HG02943 (cell line): ENCODE data around the gene NDUFA11.
A peak's percentile ranks its signal among the peaks of the same experiment; 100 is the strongest.

ENCODE experiments used
- ATAC-seq: cut with Tn5 transposase; IDR thresholded peaks from one replicate; pipeline ENCODE4 v1.9.1; 2021; ENCODE audit warnings: mild to moderate bottlenecking, low read depth, moderate library complexity; ENCODE audit not compliant: unreplicated experiment

The NDUFA11 gene

DNA sequence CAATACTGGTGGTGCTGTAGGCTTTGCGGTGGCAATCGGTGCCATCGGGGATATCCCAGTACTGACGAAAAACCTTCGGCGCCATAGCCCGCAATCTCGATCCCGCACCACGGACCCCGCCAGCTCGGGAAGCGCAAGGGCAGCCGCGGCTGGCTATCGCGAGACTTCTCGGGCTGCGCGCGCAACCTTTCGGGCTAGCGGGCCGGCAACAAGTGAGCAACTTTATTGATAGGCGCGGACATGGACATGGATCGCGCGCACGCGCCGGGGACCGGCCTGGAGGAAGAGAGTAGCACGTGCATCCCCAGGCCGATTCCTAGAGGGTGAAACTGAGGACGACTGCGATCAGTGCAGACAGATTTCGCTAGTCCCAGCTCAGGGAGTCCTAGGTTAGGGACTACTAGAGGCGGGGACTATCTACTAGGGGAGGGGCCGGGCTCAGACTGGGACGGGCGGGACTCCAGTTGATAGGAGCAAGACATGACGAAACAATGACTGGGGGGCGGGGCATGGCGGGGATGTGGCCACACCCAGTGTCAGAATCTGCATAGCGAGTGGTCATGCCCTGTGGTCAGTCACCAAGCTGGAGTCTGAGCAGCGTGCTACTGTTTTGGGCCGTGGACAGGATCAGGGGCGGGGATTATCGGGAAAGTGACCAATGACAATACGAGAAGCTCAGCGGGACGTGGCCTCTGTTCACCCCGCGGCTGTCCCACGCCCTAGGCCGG lies at the start of gene NDUFA11:
Gene NDUFA11 (minus strand): TSS at position 167 of the 728 bp plus-strand sequence. CDS start 82 bp downstream, at position 85.
- ATAC-seq, result peak; percentile 31

DNA sequence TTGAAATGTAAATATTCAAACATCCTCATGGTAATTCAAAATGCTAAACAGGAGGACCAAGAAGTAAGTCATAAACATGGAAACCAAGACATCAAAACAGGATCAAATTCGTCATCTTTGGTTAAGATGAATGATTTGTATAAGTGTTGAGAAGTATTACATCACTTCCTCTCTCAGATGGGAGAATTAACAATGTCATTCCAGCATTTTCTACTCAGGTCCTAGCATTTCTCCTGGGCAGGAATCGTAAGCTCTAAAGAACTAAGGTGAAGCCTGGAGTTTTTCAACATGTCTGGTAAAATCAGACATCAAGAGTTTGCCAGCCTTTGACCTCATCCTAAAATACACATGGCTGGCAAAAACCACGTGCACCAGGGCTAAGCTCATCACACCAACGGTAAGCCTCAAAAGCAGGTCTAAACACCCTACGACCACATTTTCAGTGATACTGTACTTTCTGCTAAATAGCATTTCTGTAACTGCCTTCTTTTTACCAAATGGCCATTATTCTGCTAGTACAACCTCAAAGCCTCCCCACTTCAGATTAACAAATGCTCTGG lies 49.5 kb upstream of the NDUFA11 start:
- ATAC-seq, result no peak

DNA sequence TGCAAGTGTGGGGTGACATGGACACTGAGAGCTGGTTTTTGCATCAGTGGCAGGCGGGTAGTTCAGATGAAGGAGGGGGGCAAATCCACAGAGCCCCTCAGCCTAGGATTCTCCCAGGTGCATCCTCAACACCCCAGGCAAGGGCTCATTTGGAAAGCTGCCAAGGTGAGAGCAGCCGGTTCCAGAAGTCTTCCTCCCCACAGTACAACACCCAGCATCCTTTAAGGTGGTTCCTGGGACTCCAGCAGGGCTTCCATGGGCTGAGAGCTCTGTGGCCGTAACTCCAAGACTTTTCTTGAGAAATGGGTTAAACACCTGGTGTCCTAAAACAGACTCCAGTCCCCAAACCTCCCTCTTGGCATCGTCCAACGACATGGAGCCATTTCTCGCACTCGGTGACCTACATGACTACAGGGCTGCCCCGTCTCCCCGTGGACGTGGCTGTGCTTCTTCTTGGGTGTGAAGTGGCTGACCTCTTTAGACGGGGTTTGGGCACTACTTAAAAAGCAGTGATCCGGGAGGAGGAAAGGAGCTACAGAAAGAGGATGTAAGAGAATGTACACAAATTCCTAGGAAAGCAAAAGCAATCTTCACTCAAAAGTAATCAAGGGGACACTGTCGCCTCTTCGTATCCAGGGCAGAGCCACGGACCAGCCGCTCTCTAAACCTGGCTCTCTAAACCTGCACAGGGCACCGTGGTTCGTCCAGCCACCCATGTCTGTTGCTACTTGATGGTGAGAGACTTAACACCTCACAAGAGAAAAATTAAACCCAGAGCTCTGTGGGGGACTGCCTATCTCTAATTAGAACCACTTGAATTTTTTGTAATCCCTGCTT lies 48.8 kb upstream of the NDUFA11 start:
- ATAC-seq, result no peak

DNA sequence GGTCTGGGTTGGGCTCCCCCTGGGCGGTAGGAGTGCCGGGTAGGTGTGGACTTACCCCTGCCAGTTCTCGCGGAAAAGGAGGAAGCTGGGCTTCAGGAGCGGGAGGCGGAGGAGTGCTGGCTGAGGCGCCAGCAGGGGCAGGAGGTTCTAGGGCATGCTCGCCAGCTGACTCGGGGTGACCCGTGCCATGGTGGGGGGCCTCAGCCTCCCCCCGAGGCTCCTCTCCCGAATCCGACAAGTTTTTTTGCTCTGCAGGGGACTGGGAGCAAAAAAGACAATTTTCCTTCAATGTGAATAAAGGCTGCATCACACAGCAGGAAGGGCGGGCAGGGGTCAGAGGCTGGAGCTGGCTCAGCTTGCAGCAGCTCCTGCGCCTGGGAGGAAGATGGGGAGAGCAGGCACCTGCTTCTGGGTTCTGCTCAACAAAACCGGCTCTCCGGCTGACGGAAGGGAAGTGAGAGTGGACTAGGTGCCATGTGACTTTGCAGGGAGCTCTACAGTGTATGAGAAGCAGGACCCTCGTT lies 47.8 kb upstream of the NDUFA11 start:
- no peak for ATAC-seq

DNA sequence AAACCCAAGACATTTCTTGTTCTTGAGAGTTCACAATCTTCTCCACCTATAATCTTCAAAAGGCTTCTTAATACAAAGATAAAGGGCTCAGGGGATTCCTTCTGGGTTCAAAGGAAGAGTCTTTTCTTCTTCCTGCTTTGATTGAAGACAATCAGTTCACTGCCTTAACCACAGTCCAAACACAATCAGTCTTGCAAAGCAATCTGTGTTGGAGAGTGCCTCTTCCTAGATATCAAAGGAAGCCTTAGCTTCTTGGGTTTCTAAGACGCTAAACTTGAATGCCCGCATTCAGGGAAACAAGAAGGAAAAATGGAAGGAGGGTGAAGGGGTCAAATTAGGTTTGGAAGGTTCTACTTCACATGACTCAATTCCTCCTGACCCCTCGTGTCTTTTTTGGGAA lies 47.2 kb upstream of the NDUFA11 start:
- no peak for ATAC-seq

DNA sequence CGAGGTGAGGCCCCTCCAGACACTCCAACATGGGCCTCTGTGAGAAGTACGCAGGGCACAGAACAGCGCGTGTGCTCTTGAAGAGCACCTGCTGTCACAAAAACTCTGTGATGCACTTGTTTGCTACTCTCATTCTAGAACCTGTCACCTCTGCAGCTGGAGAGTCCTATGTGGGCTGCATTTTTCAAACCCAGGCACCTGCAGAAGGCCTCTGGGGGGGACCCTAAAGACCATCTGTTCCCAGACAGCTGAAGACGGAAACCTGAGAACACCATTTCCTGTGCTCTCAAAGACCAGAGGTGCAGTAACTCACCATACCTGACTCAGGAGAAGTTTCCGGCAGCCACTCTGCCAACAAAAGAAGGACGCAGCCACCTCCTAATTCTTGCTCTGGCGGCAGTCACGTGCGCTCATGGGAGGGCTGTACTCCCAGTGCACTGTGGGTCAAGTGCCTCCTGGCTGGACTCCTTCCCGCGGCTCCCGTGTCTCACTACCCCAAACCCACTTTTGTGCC lies 46.3 kb upstream of the NDUFA11 start:
- no peak for ATAC-seq

DNA sequence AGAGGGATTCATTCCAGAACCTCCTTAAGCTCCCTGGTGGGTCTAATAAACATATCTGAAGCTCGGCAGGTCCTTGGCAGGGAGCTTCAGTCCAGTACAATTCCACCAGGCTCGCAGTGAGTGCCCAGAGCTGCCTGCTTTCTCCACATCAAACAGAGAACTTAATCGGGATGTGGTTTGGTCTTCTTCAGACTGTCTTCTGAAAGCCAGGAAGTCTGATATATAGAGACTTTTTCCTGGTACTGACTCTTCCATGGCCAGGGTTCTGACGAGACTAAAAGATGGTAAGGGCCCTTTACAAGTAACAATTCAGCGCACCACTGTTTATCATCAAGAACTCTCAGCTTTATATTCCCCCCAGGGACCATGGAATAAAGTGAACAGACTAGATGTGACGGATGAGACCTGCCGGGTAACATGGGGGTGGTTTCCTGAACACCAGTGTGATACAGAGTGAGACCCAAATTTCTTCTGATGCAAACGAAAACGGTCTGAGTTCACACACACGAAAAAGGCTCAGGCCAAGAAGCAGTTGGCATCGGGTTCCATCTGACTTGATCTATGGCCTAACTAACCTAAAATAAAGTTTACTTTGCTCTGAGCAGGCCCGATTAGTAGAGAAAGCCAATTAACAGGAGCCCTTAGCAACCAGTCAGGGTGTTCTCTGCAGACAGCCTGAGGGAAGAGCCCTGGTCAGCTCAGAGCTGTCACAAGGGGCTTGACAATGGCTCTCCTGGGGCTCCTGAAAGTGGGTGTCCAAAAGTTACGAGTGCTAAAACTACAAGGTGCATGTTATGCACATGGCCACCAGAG lies 45.4 kb upstream of the NDUFA11 start:
- no peak for ATAC-seq

DNA sequence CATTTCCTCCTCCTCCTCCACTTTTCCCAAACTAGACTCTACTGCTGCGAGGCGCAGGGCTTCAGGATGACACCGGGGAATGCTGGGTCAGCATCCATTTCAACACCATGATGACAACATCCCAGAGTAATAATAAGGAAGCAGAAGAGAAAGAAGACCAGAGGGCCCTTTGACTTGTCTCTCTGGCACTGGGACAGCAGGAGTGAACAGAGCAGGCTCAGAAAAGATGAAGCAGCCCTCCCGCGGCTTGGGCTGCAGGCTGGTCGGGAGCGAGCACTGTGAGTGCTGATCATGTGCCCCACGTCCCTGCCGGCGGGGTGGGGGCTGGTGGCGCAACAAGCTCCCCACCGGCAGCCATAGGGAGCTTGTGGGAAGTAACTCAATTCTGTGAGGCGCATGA lies 43.8 kb upstream of the NDUFA11 start:
- ATAC-seq, result no peak

DNA sequence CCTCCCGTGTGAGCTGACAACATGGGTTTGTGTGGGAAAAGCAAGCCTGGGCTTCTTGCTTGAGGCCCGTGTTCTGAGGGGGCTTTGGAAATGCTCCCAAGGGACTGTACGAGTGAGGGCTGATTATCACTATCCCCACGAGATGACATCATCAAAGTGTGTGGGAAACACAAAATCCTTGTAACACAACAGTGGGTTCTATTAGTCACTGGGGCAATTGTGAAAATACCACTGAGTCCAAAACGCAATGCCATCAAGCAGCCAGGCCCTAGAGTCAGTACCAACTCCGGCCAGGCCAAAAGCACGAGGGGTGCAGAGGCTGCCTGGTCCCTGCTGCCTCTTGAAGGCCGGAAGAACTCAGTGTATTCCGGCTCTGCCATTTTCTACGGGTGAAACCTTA lies 40.0 kb upstream of the NDUFA11 start:
- no peak for ATAC-seq

DNA sequence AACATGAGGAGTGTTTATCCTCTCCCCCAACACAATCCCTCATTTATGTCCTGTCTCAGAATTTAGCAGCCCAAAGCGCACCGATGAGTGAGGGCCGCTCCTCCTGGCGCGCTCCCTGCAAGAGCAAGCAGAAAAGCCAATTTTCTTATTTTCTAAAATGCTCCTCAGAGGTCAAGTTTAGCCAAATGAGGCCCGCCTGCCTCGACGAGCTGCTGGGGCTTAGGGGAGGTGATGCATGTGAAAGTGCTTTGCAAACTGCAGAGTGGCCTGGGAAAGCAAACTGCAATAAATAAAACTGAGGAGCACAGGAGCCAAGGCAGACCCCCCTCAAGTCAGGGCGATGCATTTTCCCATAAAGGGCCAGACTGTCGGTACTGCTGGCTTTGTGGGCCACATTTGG lies 39.5 kb upstream of the NDUFA11 start:
- no peak for ATAC-seq

DNA sequence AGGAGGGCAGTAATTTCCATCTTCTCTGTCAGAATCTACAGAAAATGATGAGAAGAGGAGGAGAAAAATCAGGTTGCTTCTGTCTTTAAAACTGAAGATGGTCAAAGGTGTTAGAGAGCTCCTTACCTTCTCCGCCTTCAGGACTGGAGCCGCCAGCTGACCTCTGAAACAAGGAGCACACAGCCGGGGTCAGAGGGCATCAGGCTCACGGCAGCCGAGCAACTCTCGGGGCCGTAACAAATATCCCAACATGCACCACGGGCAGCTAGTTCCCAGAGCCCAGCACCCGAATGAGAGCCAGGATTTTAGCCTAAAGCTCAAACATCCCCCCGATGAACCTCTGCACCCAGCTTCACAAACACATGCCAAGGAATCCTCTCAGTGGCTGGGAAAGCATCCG lies 38.1 kb upstream of the NDUFA11 start:
- ATAC-seq, result no peak

DNA sequence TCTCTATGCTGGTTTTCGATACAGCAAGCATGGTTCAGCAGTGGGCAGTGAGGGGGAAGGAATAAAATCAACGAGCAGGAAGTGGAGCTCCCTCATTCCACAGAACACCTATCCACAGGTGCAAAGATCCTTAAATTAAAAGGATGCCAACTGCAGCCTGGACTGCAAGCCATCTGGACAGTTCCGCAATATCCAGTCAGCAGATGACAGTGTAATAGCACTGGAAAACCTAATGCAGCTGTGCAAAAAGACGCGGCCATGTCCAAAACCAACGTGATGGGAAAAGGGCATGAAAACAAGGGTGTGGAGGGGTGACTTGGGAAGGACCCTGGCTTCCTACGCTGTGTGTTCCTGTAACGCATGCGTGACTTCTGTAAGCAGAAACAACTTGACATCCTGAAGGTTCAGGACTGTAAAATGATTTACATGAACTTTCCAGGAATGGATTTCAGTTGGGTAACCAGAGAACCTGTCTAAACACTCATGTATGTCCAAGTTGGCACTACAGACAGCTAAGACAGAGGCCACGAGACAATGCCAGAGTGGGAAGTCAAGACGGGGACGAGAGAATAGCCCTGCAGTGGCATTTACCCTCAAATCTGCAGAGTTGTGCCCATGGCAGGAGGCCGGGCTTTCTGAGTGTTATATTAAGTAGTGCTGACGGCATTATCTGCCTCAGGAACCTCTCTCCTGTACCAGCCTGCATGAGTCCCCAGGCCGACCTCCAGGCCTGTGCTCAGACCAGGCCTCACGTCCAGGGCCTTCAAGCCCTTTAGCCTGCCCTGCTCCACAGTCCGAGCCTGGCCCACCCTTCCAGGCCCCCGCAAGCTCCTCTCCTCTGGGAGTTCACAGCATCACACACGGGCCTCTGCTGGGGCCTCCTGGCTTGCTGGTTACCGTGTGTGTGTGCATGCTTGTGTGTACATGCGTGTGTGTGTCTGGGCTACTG lies 36.9 kb upstream of the NDUFA11 start:
- ATAC-seq, result no peak

DNA sequence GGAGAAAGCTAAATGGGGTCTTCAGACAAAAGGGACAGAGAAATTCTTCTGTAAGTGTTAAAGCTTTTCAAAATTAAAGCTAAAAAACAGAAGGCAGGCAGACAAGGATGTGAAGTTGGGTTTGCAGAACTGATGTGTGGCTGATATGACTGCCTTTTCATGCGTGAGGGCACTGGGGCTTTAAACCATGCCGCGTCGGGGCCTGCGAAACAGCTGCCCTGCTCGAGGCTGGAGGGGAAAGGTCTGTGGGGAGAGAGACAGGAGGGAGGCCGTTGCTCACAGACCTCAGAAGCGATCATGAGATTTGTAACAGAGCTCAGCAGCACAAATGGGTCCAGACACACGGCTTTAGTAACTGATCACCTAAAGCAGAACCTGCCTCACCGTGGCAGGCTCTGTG lies 34.0 kb upstream of the NDUFA11 start:
- ATAC-seq, result no peak

DNA sequence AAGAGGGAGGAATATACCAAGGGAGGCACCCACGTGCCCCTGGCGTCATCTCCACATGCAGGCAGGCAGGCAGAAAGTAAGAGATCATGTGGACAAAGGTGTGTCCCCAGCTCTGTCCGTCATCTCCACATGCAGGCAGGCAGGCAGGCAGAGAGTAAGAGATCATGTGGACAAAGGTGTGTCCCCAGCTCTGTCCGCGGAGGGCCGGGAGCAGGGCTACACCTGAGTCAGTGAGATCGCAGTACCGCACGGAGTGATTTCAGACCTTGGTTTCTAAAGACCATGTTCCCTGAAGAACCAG lies 32.7 kb upstream of the NDUFA11 start:
- ATAC-seq, result no peak

DNA sequence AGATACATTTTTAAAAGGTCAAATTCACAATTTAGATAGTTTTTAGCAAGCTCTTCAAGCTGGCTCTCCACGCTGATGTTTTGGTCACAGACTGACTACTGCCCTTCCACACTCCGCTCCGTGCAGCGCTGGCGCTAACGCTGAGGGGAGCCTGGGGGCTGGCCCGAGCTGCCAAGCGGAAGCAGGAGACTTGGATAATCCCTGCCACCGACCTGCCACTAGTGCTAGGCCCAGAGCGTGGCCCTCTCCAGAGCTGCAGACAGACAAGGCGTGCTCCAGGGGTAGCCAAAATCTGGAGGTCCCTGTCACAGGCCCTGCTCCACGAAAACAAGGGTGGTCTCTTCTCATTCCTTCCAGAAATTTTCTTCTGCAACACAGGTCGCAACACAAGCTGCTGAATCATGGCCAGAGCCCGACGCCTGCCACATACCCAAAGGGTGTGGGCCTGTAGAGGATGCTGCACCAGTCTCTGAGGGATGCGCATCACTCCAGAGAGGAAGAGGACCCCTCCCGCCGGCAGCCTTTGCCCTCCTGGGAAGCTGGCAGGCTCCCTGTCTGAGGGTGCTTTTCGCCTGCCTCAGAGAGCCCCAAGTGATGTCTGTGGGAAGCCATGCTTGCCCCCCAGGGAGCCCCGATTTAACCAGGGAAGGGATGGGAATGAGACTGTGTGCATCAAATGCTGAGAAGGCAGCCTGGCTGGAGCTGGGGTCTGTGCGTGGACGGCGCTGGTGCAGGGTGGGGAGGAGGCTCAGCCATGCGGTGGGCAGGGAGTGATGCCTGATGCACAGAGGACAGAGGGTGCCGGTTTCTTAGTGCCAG lies 32.1 kb upstream of the NDUFA11 start:
- ATAC-seq, result no peak

DNA sequence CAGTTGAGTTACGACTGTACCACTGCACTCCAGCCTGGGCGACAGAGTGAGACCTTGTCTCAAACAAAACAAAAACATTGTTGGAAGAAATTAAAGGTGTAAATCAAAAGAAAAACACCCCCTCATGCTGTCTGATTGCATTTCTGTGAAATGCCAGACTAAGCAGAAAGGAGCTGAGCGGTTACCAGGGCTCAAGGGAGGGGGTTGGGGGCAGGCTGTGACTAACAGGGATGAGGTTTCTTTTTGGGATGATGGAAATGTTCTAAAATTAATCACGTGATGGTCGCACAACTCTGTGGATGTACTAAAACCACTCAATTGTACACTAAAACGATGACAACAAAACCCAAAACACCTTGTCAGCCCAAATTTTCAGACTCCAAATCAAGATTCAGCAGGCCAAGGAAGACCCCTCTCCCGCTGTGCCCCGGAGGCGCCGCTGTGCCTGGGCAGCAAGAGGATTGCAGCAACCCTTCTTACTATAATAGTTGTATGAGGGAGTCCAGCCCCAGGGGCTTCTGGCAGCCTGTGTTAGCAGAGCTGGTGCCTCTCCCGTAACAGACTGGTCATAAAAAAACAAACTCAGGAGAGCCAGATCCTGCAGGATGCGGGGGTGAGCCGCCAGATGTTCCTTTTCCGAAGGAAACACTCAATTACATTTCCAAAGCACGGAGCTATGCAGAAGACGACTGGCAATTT lies 31.3 kb upstream of the NDUFA11 start:
- no peak for ATAC-seq

DNA sequence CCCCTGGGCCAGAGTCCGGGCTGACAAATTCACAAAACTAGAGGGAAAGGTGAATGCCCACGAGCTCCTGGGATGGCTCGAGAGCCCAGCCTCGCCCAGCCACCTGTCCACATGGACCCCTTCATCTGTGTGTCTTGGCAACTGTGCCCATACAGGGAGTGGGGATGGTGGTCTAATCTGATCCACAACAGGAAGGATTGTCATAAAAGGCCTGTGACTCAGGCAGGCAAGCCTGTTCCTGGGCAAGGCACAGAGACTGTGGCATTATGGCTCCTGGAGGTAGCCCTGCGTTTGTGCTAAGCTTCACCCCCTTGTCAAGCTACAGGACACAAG lies 30.4 kb upstream of the NDUFA11 start:
- no peak for ATAC-seq

DNA sequence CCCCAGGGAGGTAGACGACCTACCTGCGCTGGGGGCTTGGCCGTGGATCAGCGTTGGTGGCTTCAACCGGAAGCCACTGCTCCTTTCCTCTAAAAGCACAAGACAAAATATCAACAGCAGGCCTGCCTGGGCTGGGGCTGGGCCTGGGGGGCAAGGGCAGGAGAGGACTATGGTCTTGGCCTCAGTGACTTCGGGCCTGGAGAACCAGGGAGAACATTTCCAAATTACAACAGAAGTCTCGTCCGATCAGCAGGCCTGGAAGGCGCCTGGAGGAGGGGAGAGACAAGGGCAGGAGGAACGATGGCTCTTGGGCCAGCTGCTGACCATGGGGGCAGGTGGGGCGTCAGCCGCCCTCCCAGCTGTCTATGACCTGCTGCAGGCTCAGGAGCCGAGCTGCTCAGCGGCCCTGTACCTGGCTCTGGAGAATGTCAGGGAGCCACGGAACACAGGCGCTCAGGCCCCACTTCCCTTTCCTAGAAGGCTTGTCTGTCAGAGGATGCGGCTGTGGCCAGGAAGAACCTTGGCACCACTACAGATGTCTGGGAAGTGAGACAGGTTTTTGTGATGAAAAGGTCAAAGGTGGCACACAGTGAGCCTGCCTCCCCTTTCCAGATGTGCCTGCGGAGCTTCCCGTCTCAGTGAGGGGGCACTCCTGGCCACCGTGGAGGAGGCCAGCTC lies 29.9 kb upstream of the NDUFA11 start:
- no peak for ATAC-seq
